Measurements from ENCODE around the gene CBX8.

GRCh38 chr17:79779084-79779529 is 17.8 kb downstream of the CBX8 start:
- no peak for TF ChIP-seq CTCF (conservative IDR thresholded peaks at IDR 0.05)
- no peak for TF ChIP-seq ZFX (IDR thresholded peaks at IDR 0.05)

All from C4-2B (cell line).